B cell (primary cell): ENCODE measurements around the gene HPS5.

Experiments
- EZH2 ChIP-seq: IDR thresholded peaks from 2 replicates; pipeline ENCODE4 v1.6.1; 2012; ENCODE audit warnings: borderline replicate concordance, low read depth, mild to moderate bottlenecking, moderate library complexity, low read length; ENCODE audit not compliant: insufficient read depth, poor library complexity, severe bottlenecking
- TF ChIP-seq, protein P1 (sequence below): fragments of 200-600 bp; IDR thresholded peaks from one replicate; pipeline ENCODE4 v1.8.0; 2022; ENCODE audit warnings: antibody characterized with exemption, mild to moderate bottlenecking

DNA sequence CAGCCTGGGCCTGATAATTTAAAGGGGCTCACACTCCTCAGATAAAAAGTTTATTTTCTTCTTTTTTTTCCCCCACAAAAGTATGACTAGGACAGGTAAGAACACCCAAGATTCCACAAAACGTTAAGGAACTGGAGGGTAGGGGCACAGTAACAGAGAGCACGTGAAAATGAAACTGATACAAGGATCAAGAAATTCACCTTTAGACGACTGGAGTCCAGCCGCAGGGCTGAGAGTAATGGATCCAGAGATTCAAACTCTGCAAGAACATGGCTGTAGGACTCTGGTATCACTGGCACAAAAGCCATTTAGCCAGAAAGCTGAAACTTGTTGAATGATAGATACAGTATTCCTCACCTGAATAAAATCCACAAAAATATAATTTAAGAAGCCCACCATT lies 4.4 kb downstream of the HPS5 start:
- TF ChIP-seq, protein P1, sequence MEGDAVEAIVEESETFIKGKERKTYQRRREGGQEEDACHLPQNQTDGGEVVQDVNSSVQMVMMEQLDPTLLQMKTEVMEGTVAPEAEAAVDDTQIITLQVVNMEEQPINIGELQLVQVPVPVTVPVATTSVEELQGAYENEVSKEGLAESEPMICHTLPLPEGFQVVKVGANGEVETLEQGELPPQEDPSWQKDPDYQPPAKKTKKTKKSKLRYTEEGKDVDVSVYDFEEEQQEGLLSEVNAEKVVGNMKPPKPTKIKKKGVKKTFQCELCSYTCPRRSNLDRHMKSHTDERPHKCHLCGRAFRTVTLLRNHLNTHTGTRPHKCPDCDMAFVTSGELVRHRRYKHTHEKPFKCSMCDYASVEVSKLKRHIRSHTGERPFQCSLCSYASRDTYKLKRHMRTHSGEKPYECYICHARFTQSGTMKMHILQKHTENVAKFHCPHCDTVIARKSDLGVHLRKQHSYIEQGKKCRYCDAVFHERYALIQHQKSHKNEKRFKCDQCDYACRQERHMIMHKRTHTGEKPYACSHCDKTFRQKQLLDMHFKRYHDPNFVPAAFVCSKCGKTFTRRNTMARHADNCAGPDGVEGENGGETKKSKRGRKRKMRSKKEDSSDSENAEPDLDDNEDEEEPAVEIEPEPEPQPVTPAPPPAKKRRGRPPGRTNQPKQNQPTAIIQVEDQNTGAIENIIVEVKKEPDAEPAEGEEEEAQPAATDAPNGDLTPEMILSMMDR = no peak
- no peak for TF ChIP-seq EZH2
